SK-N-SH (cell line): ENCODE data around the gene ZNF213. TPM values are rescaled to one million over a fixed set of nuclear protein-coding genes. Genes with fewer than 3 reads are reported as not detected.

ENCODE experiments used
- CTCF ChIA-PET: fragments of 300-600, 350-600 bp; formaldehyde crosslinking; extraction: SDS; loops from one replicate; lab custom pipeline; 2021; lab: Yijun Ruan, JAX
- POLR2A ChIA-PET: fragments of 350-600 bp; sonication (Branson Sonifier 250); formaldehyde crosslinking; extraction: SDS; loops from one replicate; lab custom pipeline; 2020; ENCODE audit warnings: antibody characterized with exemption, inconsistent platforms; lab: Yijun Ruan, JAX
- DNase-seq: peaks from one replicate; pipeline ENCODE4 v3.0.0; 2012
- H2AFZ ChIP-seq: fragments of 200-600 bp; sonication (generic); 2 replicates; pipeline ENCODE4 v1.8.1; 2016; ENCODE audit warnings: antibody characterized with exemption, mild to moderate bottlenecking, low read depth
- H3F3A ChIP-seq: fragments of 200-600 bp; sonication (generic); replicated peaks from 2 replicates; pipeline ENCODE3; 2016; ENCODE audit warnings: antibody characterized with exemption, mild to moderate bottlenecking; ENCODE audit not compliant: insufficient read depth
- H3K27ac ChIP-seq, 2 experiments: fragments of 200-500 bp in 1 of 2; fragments of 200-600 bp in 1 of 2; sonication (Bioruptor generic) in 1 of 2; sonication (generic), shearing (Covaris generic) in 1 of 2; 2 replicates each; pipeline versions ENCODE4 v1.5.1 to v1.6.1; 2014 to 2016; ENCODE audit warnings: low read depth in 2 of 2, inconsistent platforms in 1 of 2, low read length in 1 of 2, mild to moderate bottlenecking in 1 of 2, mixed read lengths in 1 of 2
- H3K27me3 ChIP-seq: fragments of 200-600 bp; sonication (generic), shearing (Covaris generic); 2 replicates; pipeline ENCODE4 v1.6.1; 2016; ENCODE audit warnings: mixed run types; ENCODE audit not compliant: insufficient read depth
- H3K36me3 ChIP-seq, 2 experiments: fragments of 200-500 bp in 1 of 2; fragments of 200-600 bp in 1 of 2; sonication (Bioruptor generic) in 1 of 2; sonication (generic) in 1 of 2; replicated peaks in 1 of 2; 2 replicates each; pipeline versions ENCODE3 to v1.5.1; 2014 to 2016; ENCODE audit warnings: low read length in 1 of 2, mild to moderate bottlenecking in 1 of 2; ENCODE audit not compliant: insufficient read depth in 2 of 2, control insufficient read depth in 1 of 2
- H3K4me1 ChIP-seq, 2 experiments: fragments of 200-500 bp in 1 of 2; fragments of 200-600 bp in 1 of 2; sonication (Bioruptor generic) in 1 of 2; sonication (generic), shearing (Covaris generic) in 1 of 2; 2 replicates each; pipeline versions ENCODE4 v1.5.1 to v1.6.1; 2014 to 2016; ENCODE audit warnings: low read depth in 1 of 2, low read length in 1 of 2, mixed run types in 1 of 2; ENCODE audit not compliant: insufficient read depth in 2 of 2, control insufficient read depth in 1 of 2
- H3K4me2 ChIP-seq: fragments of 200-600 bp; sonication (generic), shearing (Covaris generic); 2 replicates; pipeline ENCODE4 v1.6.1; 2017; ENCODE audit warnings: mixed run types
- H3K4me3 ChIP-seq, 2 experiments: fragments of 200-500 bp in 1 of 2; fragments of 200-600 bp in 1 of 2; sonication (Bioruptor generic) in 1 of 2; sonication (generic), shearing (Covaris generic) in 1 of 2; 2 replicates each; pipeline versions ENCODE4 v1.5.1 to v1.8.1; 2014 to 2016; ENCODE audit warnings: low read depth in 2 of 2, inconsistent platforms in 1 of 2, low read length in 1 of 2, mild to moderate bottlenecking in 1 of 2, mixed read lengths in 1 of 2, moderate library complexity in 1 of 2
- H3K79me2 ChIP-seq: fragments of 200-600 bp; sonication (generic); 2 replicates; pipeline ENCODE4 v1.8.1; 2017; ENCODE audit warnings: mild to moderate bottlenecking; ENCODE audit not compliant: insufficient read depth
- H3K9ac ChIP-seq: fragments of 200-600 bp; sonication (generic); 2 replicates; pipeline ENCODE4 v1.6.1; 2017; ENCODE audit warnings: mixed run types
- H3K9me2 ChIP-seq: fragments of 200-600 bp; sonication (generic); 2 replicates; pipeline ENCODE4 v1.6.1; 2017; ENCODE audit warnings: mixed run types
- H3K9me3 ChIP-seq: fragments of 200-600 bp; sonication (generic); 2 replicates; pipeline ENCODE4 v1.6.1; 2017; ENCODE audit warnings: mixed run types, mild to moderate bottlenecking, moderate library complexity
- H4K20me1 ChIP-seq: fragments of 200-600 bp; sonication (generic); 2 replicates; pipeline ENCODE4 v1.6.1; 2017; ENCODE audit warnings: mild to moderate bottlenecking, mixed run types; ENCODE audit not compliant: insufficient read depth
- CHD2 ChIP-seq: fragments of 150-350 bp; IDR thresholded peaks from 2 replicates; pipeline ENCODE4 v1.6.1; 2018; ENCODE audit warnings: low read length; ENCODE audit not compliant: partially characterized antibody
- EZH2phosphoT487 ChIP-seq: fragments of 200-600 bp; sonication (generic); IDR thresholded peaks from 2 replicates; pipeline ENCODE4 v1.6.1; 2017; ENCODE audit warnings: low read depth, mixed run types, mild to moderate bottlenecking, antibody characterized with exemption, moderate library complexity, borderline replicate concordance
- FOXJ3 ChIP-seq: sonication (generic); formaldehyde crosslinking; IDR thresholded peaks from 2 replicates; pipeline ENCODE4 v1.5.1; 2020; ENCODE audit warnings: mild to moderate bottlenecking, missing genetic modification reagents
- FOXM1 ChIP-seq: IDR thresholded peaks from 2 replicates; pipeline ENCODE4 v1.4.0; 2012; ENCODE audit warnings: low read depth, mild to moderate bottlenecking
- GABPA ChIP-seq: IDR thresholded peaks from 2 replicates; pipeline ENCODE4 v1.4.0; 2012; ENCODE audit warnings: low read depth, mild to moderate bottlenecking
- RAD21 ChIP-seq: IDR thresholded peaks from 2 replicates; pipeline ENCODE4 v1.6.1; 2012; ENCODE audit warnings: mild to moderate bottlenecking, low read length
- RCOR1 ChIP-seq: fragments of 150-350 bp; IDR thresholded peaks from 2 replicates; pipeline ENCODE4 v1.6.1; 2017; ENCODE audit warnings: antibody characterized with exemption, low read length
- TAF1 ChIP-seq: IDR thresholded peaks from 2 replicates; pipeline ENCODE4 v1.6.1; 2012; ENCODE audit warnings: low read depth, mild to moderate bottlenecking, low read length, moderate library complexity, borderline replicate concordance
- YY1 ChIP-seq: IDR thresholded peaks from 2 replicates; pipeline ENCODE4 v1.4.0; 2012; ENCODE audit warnings: low read depth, mild to moderate bottlenecking
- WGBS: methylation state at CpG from one replicate; pipeline ENCODE4 v1.1.6; 2017; ENCODE audit warnings: low lambda C conversion rate; 5-methylcytosine and 5-hydroxymethylcytosine counted together
- polyA plus RNA-seq, 3 experiments: library from polyadenylated mRNA; depleted of rRNA; stranded (reverse); fragments of >200 nt; gene quantifications; 2 replicates each; pipeline ENCODE4 v1.2.3, GENCODE V29; 2012
- TF ChIP-seq, protein P1 (sequence below): fragments of 200-600 bp; sonication (generic); IDR thresholded peaks from 2 replicates; pipeline ENCODE4 v1.6.1; 2017; ENCODE audit warnings: antibody characterized with exemption, mild to moderate bottlenecking, moderate library complexity
- TF ChIP-seq, protein P2 (sequence below): IDR thresholded peaks from 2 replicates; pipeline ENCODE4 v1.4.0; 2012; ENCODE audit warnings: low read depth, borderline replicate concordance
- TF ChIP-seq, protein P3 (sequence below): IDR thresholded peaks from 2 replicates; pipeline ENCODE4; 2012
- TF ChIP-seq, protein P4 (sequence below): IDR thresholded peaks from 2 replicates; pipeline ENCODE4 v1.4.0; 2012; ENCODE audit warnings: low read depth

ZNF213 gene
- polyA plus RNA-seq, 1 of the 3 experiments (the other 2 are of a cell fraction) = 1.1 TPM

DNA sequence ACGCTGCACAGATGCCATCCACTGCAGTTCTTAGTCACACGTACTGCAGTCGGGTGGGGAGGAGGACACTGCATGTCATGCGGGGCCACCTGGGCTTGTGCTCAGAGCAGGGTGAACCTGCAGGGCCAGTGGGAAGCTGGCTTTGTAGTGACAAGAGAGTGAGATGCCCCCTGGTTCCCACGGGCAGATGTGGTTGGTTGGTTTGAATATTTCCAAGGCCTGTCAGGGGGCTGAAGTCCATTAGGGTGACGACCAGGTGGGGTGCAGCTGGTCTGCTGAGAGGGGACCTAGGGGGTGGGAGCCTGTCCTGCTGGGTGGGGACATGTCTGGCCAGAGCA, 14.3 kb downstream of the ZNF213 start (continued):
- TF ChIP-seq, protein P1, sequence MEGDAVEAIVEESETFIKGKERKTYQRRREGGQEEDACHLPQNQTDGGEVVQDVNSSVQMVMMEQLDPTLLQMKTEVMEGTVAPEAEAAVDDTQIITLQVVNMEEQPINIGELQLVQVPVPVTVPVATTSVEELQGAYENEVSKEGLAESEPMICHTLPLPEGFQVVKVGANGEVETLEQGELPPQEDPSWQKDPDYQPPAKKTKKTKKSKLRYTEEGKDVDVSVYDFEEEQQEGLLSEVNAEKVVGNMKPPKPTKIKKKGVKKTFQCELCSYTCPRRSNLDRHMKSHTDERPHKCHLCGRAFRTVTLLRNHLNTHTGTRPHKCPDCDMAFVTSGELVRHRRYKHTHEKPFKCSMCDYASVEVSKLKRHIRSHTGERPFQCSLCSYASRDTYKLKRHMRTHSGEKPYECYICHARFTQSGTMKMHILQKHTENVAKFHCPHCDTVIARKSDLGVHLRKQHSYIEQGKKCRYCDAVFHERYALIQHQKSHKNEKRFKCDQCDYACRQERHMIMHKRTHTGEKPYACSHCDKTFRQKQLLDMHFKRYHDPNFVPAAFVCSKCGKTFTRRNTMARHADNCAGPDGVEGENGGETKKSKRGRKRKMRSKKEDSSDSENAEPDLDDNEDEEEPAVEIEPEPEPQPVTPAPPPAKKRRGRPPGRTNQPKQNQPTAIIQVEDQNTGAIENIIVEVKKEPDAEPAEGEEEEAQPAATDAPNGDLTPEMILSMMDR = no peak
- TF ChIP-seq EZH2phosphoT487 = no peak

DNA sequence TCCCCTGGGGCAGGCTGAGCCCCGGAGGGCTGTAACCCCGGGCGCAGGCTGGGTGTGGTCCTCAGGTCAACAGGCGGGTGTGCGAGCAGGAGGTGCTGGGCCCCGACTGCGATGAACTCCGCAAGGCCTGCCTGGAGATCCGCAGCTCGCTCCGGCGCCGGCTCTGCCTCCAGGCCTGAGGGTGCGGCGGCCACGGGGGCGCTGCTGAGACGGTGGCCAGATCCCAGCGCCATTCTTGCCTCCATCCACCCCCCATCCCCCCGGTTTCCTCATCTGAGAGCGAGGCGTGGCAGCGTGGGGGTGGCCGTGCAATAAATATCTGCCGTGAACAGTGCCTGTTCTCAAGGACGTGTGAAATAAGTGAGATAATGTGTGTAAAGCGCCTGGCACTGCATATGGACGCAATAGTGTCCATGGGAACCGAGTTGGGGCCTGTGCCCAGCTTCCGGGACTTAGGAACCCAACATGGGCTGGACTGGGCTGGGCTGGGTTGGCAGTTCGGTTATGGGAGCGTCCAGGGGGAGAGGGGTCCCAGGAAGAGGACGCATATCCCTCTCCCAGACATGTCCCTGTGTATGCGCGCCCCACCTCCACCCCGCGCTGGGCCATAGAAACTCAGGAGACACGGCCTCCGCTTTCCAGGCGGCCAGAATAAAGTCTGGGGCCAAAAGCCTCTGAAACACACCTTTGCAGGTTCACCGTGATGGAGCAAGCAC, 15.0 kb downstream of the ZNF213 start:
- Histone ChIP-seq H3K79me2 (no peaks in the 10 kb centered on the region), H3K36me3 (no peaks in the 10 kb centered on the region), H3K9ac (peak overlapping the region; percentile 81), H3K9me3 (no peaks in the 10 kb centered on the region), H3K4me1 (peaks cover 0 to 13% of the 10 kb centered on the region in 2 experiments; a peak in 1 of 4 replicates), H3F3A (peaks cover 41% of the 10 kb centered on the region), H3K27me3 (no peaks in the 10 kb centered on the region), H3K9me2 (no peaks in the 10 kb centered on the region), H3K27ac (peak overlapping the region; percentile 66 to 73), H3K4me3 (peak overlapping the region; percentile 78 to 91), H2AFZ (peak overlapping the region; percentile 87), H3K4me2 (peak overlapping the region; percentile 83), H4K20me1 (peaks cover 3% of the 10 kb centered on the region; the same call in 1 of the 2 replicates)
- POLR2A ChIA-PET = interaction anchor here (0.6 to 2.2 kb wide), 6 partner anchors 12 to 133 kb away, joined by 3 to 18 read pairs (median 4); partner anchors contain the start of genes ZNF213 and ZNF263
- 7% methylated on average over 24 of the region's 41 CpGs for WGBS
- DNase-seq = peak; percentile 87
- CTCF ChIA-PET = interaction anchor here (0.6 to 5.7 kb wide), 20 partner anchors 8 to 1134 kb away, joined by 3 to 62 read pairs (median 4); partner anchors contain the start of genes CLDN6 and ZNF213
- TF ChIP-seq FOXM1 = 0 out of 2 replicates have a peak, but pooled peaks have one; percentile 13
- peak; percentile 66; the same call in 1 of the 2 replicates for TF ChIP-seq YY1
- TF ChIP-seq CHD2 = peak; percentile 49
- TF ChIP-seq GABPA = no peak
- TF ChIP-seq, protein P2, sequence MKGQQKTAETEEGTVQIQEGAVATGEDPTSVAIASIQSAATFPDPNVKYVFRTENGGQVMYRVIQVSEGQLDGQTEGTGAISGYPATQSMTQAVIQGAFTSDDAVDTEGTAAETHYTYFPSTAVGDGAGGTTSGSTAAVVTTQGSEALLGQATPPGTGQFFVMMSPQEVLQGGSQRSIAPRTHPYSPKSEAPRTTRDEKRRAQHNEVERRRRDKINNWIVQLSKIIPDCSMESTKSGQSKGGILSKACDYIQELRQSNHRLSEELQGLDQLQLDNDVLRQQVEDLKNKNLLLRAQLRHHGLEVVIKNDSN = no peak
- TF ChIP-seq, protein P3, sequence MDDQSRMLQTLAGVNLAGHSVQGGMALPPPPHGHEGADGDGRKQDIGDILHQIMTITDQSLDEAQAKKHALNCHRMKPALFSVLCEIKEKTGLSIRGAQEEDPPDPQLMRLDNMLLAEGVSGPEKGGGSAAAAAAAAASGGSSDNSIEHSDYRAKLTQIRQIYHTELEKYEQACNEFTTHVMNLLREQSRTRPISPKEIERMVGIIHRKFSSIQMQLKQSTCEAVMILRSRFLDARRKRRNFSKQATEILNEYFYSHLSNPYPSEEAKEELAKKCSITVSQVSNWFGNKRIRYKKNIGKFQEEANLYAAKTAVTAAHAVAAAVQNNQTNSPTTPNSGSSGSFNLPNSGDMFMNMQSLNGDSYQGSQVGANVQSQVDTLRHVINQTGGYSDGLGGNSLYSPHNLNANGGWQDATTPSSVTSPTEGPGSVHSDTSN = no peak
- peak; percentile 50; the same call in 1 of the 2 replicates for TF ChIP-seq TAF1
- 0 out of 2 replicates have a peak, but pooled peaks have one; percentile 20 for TF ChIP-seq RAD21
- TF ChIP-seq, protein P1 = peak; percentile 59
- TF ChIP-seq FOXJ3 = no peak
- 0 out of 2 replicates have a peak, but pooled peaks have one; percentile 16 for TF ChIP-seq RCOR1
- TF ChIP-seq, protein P4, sequence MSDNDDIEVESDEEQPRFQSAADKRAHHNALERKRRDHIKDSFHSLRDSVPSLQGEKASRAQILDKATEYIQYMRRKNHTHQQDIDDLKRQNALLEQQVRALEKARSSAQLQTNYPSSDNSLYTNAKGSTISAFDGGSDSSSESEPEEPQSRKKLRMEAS = peak; percentile 72; the same call in 1 of the 2 replicates
